ENCODE results near the gene HDGFL3.
"Not testable (repeated sequence)": the region's sequence is repeated elsewhere in the genome, so short reads cannot be mapped to it uniquely, and the experiment has no call there.

Gene HDGFL3

DNA sequence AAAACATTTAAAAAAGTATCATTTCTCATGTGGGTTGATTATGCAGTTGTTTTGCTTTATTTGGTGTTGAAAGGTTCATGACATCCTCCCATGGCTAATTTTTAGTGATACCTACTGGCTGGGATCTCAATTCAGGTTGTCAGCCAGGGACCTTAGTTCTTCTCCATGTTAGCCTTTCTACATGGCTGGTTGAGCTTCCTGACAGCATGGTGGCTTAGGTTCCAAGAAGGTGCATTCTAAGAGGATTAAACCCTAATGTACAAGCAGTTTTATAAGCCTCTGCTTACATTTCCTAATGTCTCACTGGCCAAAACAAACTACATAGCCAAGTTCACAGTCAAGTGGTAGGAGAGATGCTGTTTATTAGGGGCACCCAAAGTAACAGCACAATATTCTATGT, 109.5 kb downstream of the HDGFL3 start:
- no peak for DNase-seq

- no peak for DNase-seq
Measured at GRCh38 chr15:83094583-83094982, 113.0 kb downstream of the HDGFL3 start.

DNA sequence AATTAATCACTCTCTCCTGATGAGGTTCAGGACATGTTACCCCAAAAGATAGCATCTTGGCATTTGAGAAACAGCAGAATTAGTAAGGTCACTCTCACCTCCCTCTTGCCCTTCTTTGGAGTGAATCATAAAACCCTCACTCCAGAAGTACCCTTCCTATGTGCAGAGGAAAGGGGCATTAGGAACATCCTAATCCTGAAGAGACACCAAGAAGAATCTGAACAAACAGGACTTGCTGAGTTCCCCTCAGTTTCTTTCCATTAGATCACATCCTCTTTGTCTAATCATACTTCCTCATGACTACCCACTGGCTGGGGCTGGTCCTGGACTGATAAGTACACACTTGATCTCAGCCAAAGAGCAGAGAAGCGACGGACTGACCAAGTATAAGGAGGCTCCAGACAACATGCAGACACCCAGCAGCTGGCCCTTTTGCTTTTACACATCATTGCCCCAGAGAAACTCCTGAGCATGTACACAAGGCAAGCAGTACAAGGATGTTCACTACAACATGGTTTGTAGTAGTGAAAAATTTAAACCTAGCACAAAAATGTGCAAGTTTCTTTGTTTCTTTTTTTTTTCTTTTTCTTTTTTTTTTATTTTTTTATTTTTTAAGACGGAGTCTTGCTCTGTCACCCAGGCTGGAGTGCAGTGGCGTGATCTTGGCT, 115.2 kb downstream of the HDGFL3 start:
- DNase-seq = peak; percentile 18

DNA sequence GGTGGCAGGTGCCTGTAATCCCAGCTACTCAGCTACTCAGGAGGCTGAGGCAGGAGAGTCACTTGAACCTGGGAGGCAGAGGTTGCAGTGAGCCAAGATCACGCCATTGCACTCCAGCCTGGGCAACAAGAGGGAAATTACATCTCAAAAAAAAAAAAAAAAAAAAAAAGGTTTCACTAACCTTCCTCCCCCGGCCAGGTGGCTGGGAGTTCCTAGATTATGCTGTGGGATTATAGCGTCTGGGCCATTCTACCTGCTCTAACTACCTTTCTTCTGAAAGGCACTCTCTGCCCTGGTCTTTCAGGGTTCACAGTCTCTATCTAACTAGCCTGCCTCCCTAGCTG, 115.7 kb downstream of the HDGFL3 start:
- DNase-seq = not testable (repeated sequence)

DNA sequence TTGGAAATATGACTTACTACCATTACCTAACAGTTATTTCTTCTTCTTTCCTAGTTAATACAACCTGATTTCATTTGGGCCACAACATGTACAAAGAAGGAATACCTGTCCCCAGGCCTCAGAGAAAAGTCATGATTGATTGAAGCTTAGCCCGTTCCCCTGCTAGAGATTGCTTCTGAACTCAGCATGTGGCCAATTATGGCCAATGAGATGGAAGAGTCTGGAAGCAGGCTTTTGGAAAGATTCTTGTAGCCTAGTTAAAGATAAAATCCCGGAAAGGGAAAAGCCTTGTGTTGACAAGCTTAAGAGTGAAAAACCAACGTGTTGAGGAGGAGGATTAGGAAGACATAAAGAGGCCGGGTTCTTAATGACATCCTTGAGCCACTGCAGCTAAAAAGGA, 117.2 kb downstream of the HDGFL3 start:
- DNase-seq = no peak

DNA sequence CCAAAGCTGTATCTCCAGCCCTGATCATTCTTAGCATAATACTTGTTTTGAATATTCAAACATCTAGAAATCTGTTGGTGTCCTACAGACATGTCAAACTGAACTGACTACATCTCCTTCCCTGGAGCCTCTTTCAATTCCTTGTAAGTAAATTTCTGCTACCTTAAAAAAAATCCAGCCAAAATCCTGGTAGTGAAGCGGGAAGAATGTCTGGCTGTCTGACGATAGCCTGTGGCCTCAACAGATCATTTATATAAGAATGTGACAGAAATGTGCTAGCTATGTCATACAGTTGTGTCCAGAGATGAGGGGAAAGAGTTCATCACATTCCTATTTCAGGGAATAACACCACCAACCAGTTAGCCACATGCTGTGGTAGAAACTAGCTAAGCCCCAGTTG, 118.7 kb downstream of the HDGFL3 start:
- DNase-seq = no peak

- no peak for DNase-seq
Measured at GRCh38 chr15:83087576-83087975, 120.0 kb downstream of the HDGFL3 start.

GRCh38 chr15:83085864-83086552, 121.6 kb downstream of the HDGFL3 start:
- not testable (repeated sequence) for DNase-seq

DNA sequence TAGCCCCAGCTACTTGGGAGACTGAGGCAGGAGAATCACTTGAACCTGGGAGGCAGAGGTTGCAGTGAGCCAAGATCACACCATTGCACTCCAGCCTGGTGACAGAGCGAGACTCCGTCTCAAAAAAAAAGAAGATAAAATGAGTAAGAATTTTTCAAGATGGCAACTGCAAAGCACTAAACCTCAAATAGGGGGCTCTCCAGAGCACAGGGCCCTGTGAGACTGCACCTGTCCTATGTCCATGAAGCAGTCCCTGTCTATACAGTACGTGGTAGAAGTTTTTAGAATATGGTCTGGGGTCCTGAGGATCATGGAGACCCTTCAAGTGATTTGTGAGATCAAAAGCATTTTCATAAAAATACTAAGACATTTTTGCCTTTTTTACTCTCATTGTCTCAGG, 122.2 kb downstream of the HDGFL3 start:
- DNase-seq = not testable (repeated sequence)

- no peak for DNase-seq
Measured at GRCh38 chr15:83082730-83083386, 124.8 kb downstream of the HDGFL3 start.

DNA sequence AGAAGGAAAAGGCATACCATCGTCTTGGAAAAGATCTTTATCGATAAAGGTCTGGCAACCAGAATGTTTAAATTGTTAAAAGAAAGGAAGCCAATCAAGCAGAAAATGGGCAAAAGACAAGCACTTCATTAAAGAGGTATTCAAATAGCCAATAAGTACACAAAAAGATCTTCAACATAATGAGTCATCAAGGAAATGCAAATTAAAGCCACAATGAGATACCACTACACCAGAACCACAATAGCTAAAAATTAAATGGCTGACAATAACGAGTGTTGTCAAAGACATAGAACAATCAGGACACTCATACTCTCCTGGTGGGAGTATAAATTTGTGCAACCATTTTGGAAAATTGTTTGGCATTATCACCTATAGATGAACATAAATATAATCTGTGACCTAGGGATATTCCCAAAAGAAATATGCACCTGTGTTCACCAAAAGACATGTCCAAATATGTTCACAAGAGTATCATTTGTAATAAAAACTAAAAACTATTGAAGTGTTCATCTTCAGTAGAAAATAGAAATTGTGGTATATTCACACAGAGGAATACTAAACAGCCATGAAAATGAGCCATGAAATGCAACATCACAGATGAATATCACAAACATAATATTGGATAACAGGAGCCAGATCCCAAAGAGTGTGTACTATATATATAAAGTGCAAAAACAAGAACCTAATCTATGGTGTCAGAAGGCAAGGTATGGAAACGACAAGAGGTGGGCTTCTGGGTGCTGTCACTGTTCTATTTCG, 126.2 kb downstream of the HDGFL3 start:
- DNase-seq = no peak

- DNase-seq = no peak
Measured at GRCh38 chr15:83078712-83079111, 128.9 kb downstream of the HDGFL3 start.

Data from stimulated activated CD4-positive, alpha-beta T cell treated with anti-CD3 and anti-CD28 coated beads, Interleukin-15, amount 100 ng/mL, for 24 hours (primary cell).